Measurements from ENCODE around the gene RBM18.

The RBM18 gene

DNA sequence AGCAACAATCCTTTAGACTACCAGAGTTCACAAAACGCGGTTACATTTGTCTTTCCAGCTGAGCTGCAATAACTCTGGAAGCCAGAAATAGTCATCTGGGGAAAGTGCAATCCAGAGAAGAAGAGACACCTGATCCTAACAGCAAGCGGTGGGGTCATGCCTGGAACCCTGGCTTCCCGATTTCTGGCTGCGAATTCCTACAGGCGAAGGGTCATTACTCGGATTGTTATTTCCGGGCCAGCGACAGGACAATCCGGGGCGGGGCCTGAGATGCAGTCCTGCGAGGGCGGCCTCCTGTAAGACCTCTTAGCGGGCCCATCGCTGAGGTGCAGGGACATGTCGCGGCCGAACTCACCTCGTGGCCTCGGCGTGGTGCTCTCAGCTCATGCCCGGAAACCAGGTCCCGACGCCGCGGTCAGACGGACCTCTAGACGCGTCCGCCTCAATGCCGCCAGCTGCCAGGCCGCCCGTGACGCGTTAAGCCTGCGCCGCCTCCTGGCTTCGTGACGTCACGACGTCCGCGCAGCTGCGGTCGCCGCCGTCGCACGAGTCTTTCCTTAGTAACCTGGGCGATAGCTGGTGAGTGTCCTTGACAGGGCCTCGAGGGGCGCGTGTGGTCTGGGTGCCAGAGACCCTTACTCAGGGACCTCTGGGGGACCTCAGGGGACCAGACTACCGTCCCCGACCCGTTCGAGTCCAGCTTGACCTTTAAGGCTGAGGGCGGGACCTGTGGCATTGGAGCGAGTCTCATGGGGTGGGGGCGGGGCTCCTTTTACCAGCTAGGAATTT, at the start of gene RBM18, which contains the start of gene MRRF:
Gene RBM18 (minus strand): TSS at position 481 of the 789 bp plus-strand sequence. CDS start 3,348 bp downstream, outside the sequence.
Gene MRRF (plus strand): TSS at position 523 of the 789 bp plus-strand sequence. CDS start 6,010 bp downstream, outside the sequence.
- DNase-seq = peak; percentile 23 to 93 (median 81)

DNA sequence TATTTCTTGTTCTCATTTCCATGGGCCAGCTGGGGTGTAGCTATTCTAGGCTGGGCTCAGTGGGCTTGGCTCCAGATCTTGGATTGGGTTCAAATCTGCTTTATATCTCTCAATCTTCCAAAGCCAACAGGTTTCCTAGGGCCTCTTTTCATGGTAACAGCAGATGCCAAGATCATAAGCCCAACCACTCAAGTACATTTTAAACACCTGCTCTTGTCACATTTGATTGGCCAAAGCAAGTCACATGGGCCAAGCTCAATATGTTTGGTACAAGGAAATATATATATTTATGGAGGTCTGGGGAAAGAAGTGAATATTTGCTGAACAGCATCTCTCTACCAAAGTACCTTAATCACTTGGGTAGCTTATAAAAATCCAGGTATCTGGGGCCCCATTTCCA, 49.5 kb upstream of the RBM18 start:
- no peak for DNase-seq

GRCh38 chr9:122309861-122310260, 45.2 kb upstream of the RBM18 start:
- no peak for DNase-seq

DNA sequence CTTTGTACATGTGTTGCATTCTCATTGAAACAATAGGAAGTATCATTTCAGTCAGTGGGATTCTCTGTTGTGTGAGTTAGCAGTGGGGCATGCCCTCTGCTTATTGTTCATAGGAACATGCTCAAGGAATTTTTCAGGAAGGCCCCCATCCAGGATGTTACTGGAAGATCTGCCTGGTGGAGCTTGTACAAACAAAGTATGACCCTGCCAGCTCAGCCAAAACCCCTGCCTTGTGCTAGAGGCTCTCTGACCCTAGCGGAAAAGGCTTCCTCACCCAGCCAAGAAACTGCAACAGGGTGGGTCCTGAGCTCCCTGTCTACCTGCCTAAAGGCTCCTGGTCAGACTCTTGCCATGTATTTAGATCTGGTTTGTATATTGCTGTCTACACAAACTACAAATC, 43.3 kb upstream of the RBM18 start:
- no peak for DNase-seq

GRCh38 chr9:122307061-122307460, 42.4 kb upstream of the RBM18 start:
- no peak for DNase-seq

DNA sequence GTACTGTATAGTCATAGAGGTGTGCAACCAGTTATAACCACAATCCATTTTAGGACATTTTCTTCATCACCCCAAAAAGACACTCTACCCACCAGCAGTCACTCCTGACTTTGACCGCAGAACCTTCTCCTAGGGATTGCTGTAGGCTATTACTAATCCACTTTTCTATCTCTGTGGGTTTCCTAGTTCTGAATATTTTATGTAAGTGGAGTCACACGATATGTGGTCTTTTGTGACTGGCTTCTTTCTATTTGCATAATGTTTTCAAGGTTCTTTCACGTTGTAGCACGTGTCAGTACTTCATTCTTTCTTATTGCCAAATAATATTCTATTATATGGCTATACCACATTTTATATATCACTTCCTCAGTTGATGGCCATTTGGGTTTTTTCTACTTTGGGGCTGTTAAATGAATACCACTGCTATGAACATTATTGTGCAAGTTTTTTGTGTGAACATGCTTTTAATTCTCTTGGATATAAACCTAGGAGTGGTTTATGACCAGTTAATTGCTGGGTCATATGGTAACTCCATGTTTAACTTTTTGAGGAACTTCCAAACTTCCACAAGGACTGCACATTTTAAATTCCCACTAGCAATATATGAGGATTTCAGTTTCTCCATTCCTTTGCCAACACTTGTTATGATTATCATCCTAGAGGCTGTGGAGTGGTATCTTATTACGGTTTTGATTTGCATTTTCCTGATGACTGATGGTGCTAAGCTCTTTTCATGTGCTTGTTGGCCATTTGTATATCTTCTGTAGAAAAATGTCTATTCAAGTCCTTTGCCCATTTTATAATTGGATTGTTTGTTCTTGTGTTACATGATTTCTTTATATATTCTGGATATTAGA, 37.8 kb upstream of the RBM18 start:
- DNase-seq = no peak

DNA sequence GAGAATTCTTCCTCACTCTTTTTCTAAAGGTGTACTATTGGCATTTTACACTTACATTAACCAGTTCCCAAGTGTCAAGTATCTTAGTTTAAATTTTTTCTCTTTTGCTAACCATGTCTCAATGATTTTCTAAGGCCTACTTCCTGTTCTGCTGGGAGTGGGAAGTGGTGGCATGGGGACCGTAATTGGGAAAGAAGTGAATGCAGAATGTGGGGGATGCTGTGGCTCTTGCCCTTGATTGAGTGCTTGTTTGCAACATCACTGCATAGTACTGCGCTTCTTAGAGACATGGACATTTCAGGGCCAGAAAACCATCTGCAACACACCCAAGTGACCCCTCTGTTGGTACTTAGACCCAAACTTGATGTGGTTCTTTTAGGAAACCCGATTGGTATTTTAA, 32.9 kb upstream of the RBM18 start:
- no peak for DNase-seq

- no peak for DNase-seq
Measured at GRCh38 chr9:122294531-122294930, 29.9 kb upstream of the RBM18 start.

DNA sequence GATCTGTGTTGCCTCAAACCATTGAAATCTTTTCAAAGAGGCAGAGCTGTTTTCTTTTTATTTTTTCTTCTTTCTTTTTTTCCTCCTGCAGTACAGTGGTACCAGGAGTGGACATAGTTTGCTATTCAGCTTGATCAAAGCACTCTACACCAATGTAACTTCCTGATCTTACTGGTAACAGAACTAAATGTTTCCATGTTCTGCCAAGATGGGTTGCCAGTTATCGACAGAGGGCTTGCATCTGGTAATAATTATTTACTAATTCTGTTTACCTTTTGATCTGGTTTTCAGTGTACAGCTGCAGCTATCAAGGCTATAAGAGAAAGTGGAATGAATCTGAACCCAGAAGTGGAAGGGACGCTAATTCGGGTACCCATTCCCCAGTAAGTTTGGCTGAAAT, 26.8 kb upstream of the RBM18 start:
- DNase-seq = no peak

DNA sequence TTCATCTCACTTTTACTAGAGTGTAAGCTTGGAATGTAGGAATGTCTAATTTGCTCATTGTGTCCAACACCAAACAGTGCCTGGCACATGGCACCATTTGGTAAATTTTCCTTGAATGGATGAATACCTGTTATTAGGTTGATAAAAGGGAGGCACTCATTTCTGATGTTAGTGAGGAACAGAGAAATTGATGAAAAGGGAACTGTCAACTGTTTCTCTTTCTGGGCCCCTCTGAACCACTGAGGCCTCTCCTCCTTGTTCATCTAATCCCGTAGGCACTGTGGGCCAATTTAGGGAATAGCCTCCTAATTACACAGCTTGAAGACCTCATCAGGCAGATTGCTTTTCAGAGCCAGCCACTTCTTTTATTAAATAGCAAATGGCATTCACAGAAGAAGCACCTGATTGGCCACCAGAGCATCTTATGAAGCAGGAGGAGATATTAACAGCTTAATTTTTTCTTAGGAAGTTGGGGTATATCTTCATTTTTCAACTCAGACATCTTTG, 22.6 kb upstream of the RBM18 start:
- DNase-seq = no peak

- no peak for DNase-seq
Measured at GRCh38 chr9:122286764-122287163, 22.1 kb upstream of the RBM18 start.

DNA sequence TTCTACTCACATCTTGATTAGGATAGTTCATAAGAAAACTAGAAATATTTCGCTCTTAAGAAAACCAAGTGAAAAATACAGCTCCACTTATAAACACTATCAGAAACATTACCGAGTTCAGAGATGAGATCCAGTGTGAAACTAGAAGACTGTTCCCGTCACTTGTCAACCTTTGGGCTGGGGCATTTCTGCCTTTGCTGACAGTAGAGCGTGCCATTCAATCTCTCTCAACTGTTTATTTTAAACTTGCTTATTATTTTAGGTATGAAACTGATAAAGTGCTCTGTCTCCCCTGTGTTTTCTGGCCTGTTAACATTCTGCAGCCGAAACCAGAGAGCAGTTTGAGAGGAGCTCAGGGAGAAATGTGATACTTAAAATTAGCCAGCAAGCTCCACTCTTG, 16.7 kb upstream of the RBM18 start:
- no peak for DNase-seq

GRCh38 chr9:122277285-122277897, 12.8 kb upstream of the RBM18 start:
- DNase-seq = no peak

DNA sequence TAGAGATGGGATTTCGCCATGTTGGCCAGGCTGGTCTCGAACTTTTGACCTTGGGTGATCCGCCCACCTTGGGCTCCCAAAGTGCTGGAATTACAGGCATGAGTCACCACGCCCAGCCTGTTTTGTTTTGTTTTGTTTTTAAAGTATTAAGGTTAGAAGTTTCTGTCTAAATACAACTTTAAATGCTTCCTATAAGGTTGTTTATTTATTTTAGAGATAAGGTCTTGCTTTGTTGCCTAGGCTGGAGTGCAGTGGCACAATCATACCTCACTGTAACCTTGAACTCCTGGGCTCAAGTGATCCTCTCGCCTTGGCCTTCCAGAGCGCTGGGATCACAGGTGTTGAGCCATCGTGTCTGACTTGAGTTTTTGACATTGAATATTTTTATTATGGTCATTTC, 11.5 kb upstream of the RBM18 start:
- DNase-seq = no peak

- DNase-seq = no peak
Measured at GRCh38 chr9:122274055-122274454, 9.4 kb upstream of the RBM18 start.

DNA sequence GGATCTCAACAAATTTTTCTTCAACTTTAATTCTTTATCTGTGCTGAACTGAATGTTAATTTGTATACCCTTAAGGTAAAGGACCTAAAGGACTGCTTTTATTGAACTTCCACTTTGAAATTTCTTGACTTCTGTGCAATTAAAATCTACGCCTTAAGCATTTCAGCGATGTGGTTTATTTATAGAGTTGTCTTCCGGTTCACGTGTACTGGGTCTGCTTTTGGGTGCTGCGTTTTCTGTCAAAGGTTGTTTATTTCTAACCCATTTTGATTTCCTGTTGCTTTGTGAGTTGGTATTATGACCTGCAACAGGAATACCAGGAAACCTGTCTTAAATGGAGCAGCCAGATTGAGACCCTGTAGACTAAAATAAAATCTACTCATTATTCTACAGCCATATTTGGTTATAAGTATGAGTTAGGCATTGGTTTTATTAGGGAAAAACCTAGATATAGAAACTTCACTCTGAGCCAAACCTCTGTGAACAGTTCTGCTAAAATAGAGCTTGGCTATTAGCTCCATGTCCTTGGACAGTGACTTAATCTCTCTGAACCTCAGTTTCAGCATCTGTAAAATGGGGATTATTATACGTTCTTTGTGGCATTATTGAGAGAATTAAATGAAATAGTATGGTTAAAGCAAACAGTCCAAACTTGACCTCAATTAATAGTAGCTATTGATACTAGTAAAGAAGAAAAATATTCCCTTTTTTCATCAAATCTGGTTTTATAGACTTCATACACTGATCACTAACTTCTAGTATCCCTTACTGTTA, 3.6 kb upstream of the RBM18 start:
- DNase-seq = no peak

DNA sequence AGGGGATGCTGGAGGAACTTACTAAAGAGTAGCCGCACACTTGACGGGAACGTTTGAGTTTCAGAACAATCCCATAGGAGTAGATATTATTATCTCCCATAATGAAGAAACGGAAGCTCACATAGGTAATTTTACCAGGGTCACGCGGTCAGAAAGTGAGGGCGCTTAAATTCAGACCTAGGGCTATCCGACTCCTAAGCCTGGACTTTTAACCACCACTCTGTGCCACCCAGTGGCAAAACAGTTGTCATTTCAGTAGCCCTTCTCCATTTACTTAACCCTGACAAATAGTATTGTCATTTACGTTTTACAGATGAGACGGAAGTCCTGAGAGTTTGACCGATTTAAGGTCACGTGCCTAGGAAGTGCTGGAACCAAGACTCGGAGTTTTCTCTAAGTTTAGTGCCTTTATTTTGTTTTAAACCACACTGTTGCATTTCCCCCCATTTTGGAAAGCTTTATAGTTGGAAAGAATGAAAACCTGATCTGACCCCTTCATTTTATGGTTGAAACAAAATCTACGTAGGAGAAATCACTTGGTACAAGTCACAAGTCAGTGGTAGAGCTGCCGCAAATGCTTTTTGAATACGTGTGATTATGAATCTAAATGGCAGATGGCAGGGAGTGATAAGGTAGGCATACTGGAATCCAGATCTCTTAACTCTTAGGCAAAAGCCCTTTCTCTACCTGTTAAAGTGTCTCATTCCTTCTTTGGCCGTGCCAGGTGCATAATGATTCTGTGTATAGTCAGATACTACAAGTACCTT, 692 bp upstream of the RBM18 start:
- peak in 1 of 56 donors; percentile 38 for DNase-seq

- no peak for DNase-seq
Measured at GRCh38 chr9:122263699-122264349, 816 bp downstream of the RBM18 start.

DNA sequence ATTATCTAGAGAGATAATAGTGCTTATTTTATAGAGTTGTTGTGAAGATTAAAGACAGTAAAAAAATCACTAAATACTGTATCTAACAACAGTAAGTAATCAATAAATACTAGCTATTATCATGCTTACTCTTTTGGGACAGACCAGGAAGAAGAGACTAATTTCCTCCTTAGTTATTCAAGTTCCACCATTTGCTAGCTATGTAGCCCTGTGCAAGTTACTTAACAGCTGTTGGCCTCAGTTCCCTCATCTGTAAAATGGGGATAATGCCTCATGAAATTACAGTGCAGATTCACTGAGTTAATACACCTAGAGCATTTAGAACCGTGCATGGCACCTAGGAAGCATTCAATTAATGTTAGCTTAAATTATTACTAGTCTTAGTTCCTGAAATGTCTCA, 2.6 kb downstream of the RBM18 start:
- no peak for DNase-seq

DNA sequence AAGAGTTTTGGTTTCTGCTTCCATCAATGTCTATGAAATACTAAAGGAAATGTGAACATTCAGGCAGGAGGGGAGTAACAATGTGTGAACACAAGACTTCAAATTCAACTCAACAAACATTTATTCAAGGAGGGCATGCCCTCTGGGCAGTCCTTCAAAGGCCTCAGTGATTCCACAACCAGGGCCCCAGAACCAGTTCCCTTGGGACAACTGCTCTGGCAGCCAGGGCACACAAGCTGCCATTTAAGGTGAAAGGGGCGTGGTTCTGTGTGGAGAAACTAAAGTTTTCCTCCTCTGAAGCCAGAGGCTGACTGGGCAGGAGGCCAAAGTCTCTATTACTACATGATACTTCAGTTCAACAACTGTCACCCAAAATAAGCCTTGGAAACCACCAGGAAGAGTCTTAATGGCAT, 3.2 kb downstream of the RBM18 start:
- DNase-seq = no peak

Measured in nucleus accumbens (tissue), 56 donors.